GM12801 (cell line): Measurements from ENCODE around the gene EMX2.

Experiments
- CTCF ChIP-seq: IDR thresholded peaks from one replicate; pipeline ENCODE4 v1.5.1; 2011; ENCODE audit warnings: control low read depth; ENCODE audit not compliant: insufficient read length; ENCODE audit errors: extremely low read depth

EMX2 gene

DNA sequence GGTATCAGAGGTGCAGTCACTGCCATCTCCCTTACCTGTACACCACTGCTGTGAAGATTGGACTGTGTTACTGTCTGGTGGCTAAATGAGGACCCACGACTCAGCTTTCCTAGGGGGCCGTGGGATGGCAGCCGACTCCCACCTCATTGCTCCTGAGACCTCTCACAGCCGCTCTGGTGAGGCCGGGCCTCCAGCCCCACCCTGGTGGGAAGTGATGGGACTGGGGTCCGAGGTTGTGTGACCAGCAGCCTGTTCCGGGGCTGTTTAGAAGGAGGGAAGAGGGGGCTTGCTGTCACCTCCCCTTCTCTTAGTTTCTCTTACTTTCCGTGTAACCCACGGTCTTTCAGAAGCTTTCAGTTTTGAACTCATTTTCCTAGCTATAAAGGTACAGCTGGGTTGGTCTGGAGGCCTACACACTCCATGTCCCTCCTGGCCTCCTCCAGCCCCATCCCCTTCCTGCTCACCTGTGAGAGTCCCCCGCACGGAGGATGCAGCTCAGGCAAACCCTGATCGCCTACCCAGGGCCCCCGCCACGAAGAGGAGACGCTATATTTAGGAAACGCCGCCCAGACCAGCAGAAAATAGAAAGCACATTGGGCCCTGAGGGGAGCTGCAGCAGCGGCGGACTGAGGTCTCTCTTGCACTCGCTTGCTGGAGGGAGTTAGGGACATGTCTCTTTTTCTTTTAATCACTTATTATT lies 4.6 kb downstream of the EMX2 start:
- TF ChIP-seq CTCF = no peak

DNA sequence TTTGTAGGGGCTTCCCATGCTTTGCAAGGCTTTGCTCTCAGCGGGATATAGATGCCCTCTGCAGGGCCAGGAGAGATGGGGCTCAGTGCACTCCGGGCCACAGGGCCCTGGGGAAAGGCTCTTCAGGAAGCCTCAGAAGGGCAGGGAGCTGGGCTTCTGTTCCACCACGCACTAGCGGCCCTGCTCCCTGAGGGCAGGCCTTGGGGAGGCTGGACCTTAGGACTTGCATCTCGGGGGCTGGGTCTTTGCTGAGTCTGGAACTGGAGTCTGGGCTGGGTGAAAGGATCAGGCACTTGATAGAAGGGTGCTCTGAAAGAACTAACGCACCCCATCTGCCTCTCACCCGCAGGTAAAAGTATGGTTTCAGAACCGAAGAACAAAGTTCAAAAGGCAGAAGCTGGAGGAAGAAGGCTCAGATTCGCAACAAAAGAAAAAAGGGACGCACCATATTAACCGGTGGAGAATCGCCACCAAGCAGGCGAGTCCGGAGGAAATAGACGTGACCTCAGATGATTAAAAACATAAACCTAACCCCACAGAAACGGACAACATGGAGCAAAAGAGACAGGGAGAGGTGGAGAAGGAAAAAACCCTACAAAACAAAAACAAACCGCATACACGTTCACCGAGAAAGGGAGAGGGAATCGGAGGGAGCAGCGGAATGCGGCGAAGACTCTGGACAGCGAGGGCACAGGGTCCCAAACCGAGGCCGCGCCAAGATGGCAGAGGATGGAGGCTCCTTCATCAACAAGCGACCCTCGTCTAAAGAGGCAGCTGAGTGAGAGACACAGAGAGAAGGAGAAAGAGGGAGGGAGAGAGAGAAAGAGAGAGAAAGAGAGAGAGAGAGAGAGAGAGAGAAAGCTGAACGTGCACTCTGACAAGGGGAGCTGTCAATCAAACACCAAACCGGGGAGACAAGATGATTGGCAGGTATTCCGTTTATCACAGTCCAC lies 5.4 kb downstream of the EMX2 start:
- no peak for TF ChIP-seq CTCF

DNA sequence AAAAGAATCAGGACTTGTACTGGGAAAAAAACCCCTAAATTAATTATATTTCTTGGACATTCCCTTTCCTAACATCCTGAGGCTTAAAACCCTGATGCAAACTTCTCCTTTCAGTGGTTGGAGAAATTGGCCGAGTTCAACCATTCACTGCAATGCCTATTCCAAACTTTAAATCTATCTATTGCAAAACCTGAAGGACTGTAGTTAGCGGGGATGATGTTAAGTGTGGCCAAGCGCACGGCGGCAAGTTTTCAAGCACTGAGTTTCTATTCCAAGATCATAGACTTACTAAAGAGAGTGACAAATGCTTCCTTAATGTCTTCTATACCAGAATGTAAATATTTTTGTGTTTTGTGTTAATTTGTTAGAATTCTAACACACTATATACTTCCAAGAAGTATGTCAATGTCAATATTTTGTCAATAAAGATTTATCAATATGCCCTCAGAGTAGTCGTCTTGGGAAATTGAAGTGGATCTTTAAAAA lies 6.6 kb downstream of the EMX2 start:
- TF ChIP-seq CTCF = no peak

GRCh38 chr10:117550076-117550475 lies 7.5 kb downstream of the EMX2 start:
- no peak for TF ChIP-seq CTCF

- no peak for TF ChIP-seq CTCF
Measured at GRCh38 chr10:117550599-117551329, 8.2 kb downstream of the EMX2 start.

- no peak for TF ChIP-seq CTCF
Measured at GRCh38 chr10:117551330-117552155, 9.0 kb downstream of the EMX2 start.
